Measurements from ENCODE around the gene SORL1.

- TF ChIP-seq CHD4 (IDR thresholded peaks at IDR 0.05; ENCODE audit: insufficient read depth, insufficient replicate concordance, low read depth, low read length, poor library complexity, severe bottlenecking) (no peak), POLR2AphosphoS5 (IDR thresholded peaks at IDR 0.05; ENCODE audit: control insufficient read depth, insufficient read depth, low read depth, low read length) (no peak), ZNF384 (IDR thresholded peaks at IDR 0.05; ENCODE audit: low read depth, low read length) (no peak), SREBF2 (CRISPR knock-in tag; IDR thresholded peaks at IDR 0.05) (no peak), GATA2 (CRISPR knock-in tag; IDR thresholded peaks at IDR 0.05) (no peak), NFYB (IDR thresholded peaks at IDR 0.05; ENCODE audit: extremely low read depth, insufficient read length) (no peak), JUN (IDR thresholded peaks at IDR 0.05; ENCODE audit: borderline replicate concordance, low read depth, low read length) (no peak), JUN (CRISPR knock-in tag; IDR thresholded peaks at IDR 0.05; ENCODE audit: borderline replicate concordance) (no peak), USF2 (CRISPR knock-in tag; IDR thresholded peaks at IDR 0.05) (no peak), CTCF (IDR thresholded peaks at IDR 0.05 in 2 of 3, conservative IDR thresholded peaks at IDR 0.05 in 1 of 3; ENCODE audit: insufficient read depth in 2 of 3, low read depth in 1 of 3, low read length in 3 of 3) (no peak)
These were observed 40.0 kb upstream of the SORL1 start for GRCh38 chr11:121412000-121412587.
